Anterior cingulate cortex (tissue), 58 donors: Measurements from ENCODE around the gene WBP2.
"Not testable (repeated sequence)": the region's sequence is repeated elsewhere in the genome, so short reads cannot be mapped to it uniquely, and the experiment has no call there.

Experiments used
- DNase-seq, 58 donors: peaks; one replicate each; lab custom pipeline; 2025; lab: John Stamatoyannopoulos, UW

Gene WBP2

GRCh38 chr17:75820094-75821080 lies 34.7 kb downstream of the WBP2 start:
- DNase-seq = no peak

GRCh38 chr17:75819678-75820077 lies 35.5 kb downstream of the WBP2 start:
- no peak for DNase-seq

DNA sequence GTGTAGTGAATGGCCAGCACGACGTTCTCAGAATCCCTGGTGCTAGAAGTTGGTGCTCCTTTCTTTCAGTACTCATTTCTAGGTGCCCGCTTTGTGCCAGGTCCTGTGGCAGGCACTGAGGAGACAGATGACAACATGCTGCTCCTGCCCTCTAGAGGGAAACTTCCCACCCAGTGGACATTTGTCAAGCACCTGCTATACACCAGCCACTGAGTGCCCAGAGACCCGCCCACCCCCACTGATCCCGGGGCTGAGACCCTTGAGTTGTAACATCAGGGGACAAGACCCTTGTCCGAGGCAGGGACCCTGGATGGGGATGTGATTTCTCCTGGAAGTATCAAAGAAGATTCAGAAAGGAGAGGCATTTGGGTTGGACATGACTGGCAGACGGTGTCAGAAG lies 36.0 kb downstream of the WBP2 start:
- DNase-seq = no peak

- DNase-seq = no peak
These were observed 36.7 kb downstream of the WBP2 start for GRCh38 chr17:75818326-75818885.

- no peak for DNase-seq
These were observed 37.6 kb downstream of the WBP2 start for GRCh38 chr17:75817571-75817970.

DNA sequence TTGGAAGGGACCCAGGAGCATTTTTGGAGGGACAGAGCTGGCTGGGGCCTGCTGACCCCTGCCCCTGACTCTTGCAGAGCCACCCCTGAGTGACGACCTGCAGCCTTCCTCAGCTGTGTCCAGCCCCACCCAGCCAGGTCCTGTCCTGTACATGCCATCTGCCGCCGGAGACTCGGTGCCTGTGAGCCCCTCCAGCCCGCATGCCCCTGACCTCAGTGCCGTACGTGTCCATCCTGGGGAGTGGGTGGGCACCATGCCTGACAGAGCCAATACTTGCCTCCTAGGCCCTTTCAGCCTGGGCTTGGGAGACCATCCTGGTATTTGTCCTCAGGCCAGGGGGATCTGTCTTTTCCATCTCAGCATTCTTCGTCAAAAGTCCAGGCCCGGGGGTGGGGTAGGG lies 38.4 kb downstream of the WBP2 start:
- DNase-seq = no peak

DNA sequence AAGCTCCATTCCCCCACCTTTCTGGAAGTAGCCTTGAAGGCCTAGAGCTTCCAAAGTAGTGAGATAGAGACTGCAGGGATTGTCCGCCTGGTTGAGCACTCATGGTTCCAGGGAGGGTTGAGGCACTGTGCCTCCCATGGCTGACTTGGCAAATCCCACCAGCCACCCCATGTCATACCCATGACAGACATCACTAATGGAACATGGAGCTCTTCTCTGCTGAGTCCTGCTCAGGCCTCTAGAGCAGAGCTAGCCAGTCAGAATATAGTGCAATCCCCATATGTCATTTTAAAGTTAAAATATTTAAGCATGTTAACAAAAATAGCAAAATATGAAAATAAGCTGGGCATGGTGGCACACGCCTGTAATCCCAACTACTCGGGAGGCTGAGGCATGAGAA lies 39.7 kb downstream of the WBP2 start:
- no peak for DNase-seq

DNA sequence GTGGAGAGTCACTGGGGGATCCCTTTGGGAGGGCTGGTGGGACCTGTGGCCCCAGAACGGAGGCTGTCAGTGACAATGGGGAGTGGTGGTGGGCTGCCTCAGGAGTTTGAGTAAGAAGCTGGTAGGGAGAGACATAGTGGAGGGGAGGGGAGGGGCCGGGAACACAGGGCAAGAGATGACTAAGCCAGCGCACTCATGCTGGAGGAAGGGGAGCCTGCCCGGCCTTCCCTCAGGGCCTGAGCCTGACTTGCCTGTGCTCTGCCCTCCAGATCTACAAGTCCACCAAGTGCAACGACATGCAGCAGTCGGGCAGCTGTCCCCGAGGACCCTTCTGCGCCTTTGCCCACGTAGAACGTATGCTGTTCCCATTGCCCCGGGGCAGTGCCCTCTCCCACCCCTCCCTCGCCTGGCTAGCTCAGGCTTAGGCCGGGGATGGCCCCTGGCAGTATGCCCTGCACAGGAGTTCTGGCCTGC lies 40.2 kb downstream of the WBP2 start:
- DNase-seq = no peak

- DNase-seq = no peak
These were observed 41.1 kb downstream of the WBP2 start for GRCh38 chr17:75814021-75814395.

GRCh38 chr17:75813081-75814020 lies 41.8 kb downstream of the WBP2 start:
- no peak for DNase-seq

DNA sequence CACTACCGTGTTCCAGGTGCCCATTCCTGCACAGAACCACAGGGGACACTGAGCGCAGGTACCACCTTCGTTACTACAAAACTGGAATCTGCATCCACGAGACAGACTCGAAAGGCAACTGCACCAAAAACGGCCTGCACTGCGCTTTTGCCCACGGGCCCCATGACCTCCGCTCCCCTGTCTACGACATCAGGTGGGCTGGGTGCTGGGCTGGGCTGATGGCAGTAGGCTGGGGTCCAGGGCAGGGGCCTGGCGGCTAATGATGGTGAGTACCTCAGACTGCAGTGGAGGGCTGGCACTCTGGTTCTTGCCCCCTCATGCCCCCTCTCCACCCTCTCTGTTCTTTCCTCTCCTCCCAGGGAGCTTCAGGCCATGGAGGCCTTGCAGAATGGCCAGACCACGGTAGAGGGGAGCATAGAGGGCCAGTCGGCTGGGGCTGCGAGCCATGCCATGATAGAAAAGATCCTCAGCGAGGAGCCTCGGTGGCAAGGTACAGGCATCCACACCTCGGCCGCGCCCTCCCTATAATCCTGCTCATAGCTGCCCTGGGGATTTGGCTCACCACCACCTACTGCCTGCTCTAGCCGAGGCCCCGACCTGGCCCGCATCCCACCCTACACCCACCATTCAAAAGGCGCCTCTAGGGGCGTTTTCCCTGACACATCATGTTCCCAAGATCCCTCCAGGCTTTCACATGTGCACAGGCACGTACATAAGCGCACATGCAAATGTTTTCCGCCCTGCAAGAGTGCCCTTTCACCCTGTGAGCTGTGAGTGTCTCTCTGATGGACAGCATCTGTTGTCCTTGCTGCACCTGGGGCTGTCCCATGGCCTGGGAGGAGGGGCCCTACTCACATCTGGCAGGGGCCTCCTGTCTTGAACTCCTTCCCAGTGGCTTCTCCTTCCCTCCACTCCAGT lies 42.8 kb downstream of the WBP2 start:
- no peak for DNase-seq

DNA sequence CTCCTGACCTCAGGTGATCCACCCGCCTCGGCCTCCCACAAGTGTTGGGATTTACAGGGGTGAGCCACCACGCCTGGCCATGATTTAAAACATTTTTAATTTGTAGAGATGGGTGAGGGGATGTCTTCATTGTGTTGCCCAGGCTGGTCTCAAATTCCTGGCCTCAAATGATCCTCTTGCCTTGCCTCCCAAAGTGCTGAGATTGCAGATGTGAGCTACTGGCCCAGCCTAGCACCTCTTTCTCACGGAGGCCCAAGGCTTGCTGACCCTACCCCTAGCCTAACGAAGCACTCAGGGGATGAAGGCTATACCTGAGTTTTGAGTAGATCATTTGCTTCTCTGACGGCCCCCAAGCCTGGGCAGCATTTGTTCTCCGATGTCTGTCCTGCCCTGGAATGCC lies 44.0 kb downstream of the WBP2 start:
- no peak for DNase-seq

- DNase-seq = not testable (repeated sequence)
These were observed 44.4 kb downstream of the WBP2 start for GRCh38 chr17:75810756-75811155.

- DNase-seq = no peak
These were observed 44.9 kb downstream of the WBP2 start for GRCh38 chr17:75810216-75810615.

GRCh38 chr17:75809631-75810111 lies 45.5 kb downstream of the WBP2 start:
- DNase-seq = no peak

GRCh38 chr17:75808905-75809621 lies 46.1 kb downstream of the WBP2 start:
- no peak for DNase-seq

- no peak for DNase-seq
These were observed 46.6 kb downstream of the WBP2 start for GRCh38 chr17:75808549-75808904.

- DNase-seq = no peak
These were observed 47.3 kb downstream of the WBP2 start for GRCh38 chr17:75807861-75808260.
